Smooth muscle cell (in vitro differentiated cells): Measurements from ENCODE around the gene ZNF629. TPM values are rescaled to one million over a fixed set of nuclear protein-coding genes. Genes with fewer than 3 reads are reported as not detected.

Experiments
- DNase-seq: peaks from one replicate; lab custom pipeline; 2025; ENCODE audit not compliant: unreplicated experiment; lab: John Stamatoyannopoulos, UW
- H2AFZ ChIP-seq: fragments of 200-600 bp; sonication (generic); 2 replicates; pipeline ENCODE4 v1.6.0; 2016; ENCODE audit warnings: antibody characterized with exemption, low read depth, mild to moderate bottlenecking
- H3F3A ChIP-seq: fragments of 200-600 bp; sonication (generic); 2 replicates; pipeline ENCODE4 v1.6.0; 2017; ENCODE audit warnings: antibody characterized with exemption, low read depth
- H3K27ac ChIP-seq: fragments of 200-600 bp; sonication (generic); 2 replicates; pipeline ENCODE4 v1.5.1; 2016; ENCODE audit warnings: low read depth, mild to moderate bottlenecking
- H3K27me3 ChIP-seq: fragments of 200-600 bp; sonication (generic); 2 replicates; pipeline ENCODE4 v1.6.1; 2016; ENCODE audit warnings: low read depth, mild to moderate bottlenecking
- H3K36me3 ChIP-seq: fragments of 200-600 bp; sonication (generic); 2 replicates; pipeline ENCODE4 v1.5.1; 2016; ENCODE audit warnings: low read depth
- H3K4me1 ChIP-seq: fragments of 200-600 bp; sonication (generic); 2 replicates; pipeline ENCODE4 v1.5.1; 2016; ENCODE audit warnings: low read depth
- H3K4me2 ChIP-seq: fragments of 200-600 bp; sonication (generic); 2 replicates; pipeline ENCODE4 v1.6.0; 2016; ENCODE audit warnings: mild to moderate bottlenecking
- H3K4me3 ChIP-seq: fragments of 200-600 bp; sonication (generic); 2 replicates; pipeline ENCODE4 v1.5.1; 2016; ENCODE audit warnings: mild to moderate bottlenecking
- H3K79me2 ChIP-seq: fragments of 200-600 bp; sonication (generic); 2 replicates; pipeline ENCODE4 v1.6.0; 2016; ENCODE audit warnings: low read depth, mild to moderate bottlenecking
- H3K9ac ChIP-seq: fragments of 200-600 bp; sonication (generic); 2 replicates; pipeline ENCODE4 v1.6.0; 2016; ENCODE audit warnings: low read depth
- H3K9me3 ChIP-seq: fragments of 200-600 bp; sonication (generic); replicated peaks from 2 replicates; pipeline ENCODE4 v1.5.1; 2016; ENCODE audit warnings: low read depth
- H4K20me1 ChIP-seq: fragments of 200-600 bp; sonication (generic); 2 replicates; pipeline ENCODE4 v1.6.0; 2016; ENCODE audit warnings: low read depth
- CTCF ChIP-seq: fragments of 200-600 bp; sonication (generic); IDR thresholded peaks from 2 replicates; pipeline ENCODE4 v1.5.1; 2017; ENCODE audit warnings: borderline replicate concordance, mild to moderate bottlenecking, antibody characterized with exemption; ENCODE audit not compliant: insufficient read depth, poor library complexity, severe bottlenecking
- WGBS: methylation state at CpG from one replicate; pipeline ENCODE4 v1.1.7; 2016; ENCODE audit warnings: low lambda C conversion rate; 5-methylcytosine and 5-hydroxymethylcytosine counted together
- polyA plus RNA-seq: library from polyadenylated mRNA; unstranded; fragments of >200 nt; fragmentation: Nextera tagmentation; extraction: Ambion mirVana; gene quantifications from 2 replicates; pipeline ENCODE4 v1.2.1, GENCODE V29; 2016
- total RNA-seq: library from RNA; depleted of rRNA; stranded (reverse); fragments of >200 nt; gene quantifications from 2 replicates; pipeline ENCODE4 v1.2.3, GENCODE V29; 2014

ZNF629 gene
- total and polyA plus RNA-seq, 2 experiments from 2014 or later, result 11.6 to 13.4 TPM

DNA sequence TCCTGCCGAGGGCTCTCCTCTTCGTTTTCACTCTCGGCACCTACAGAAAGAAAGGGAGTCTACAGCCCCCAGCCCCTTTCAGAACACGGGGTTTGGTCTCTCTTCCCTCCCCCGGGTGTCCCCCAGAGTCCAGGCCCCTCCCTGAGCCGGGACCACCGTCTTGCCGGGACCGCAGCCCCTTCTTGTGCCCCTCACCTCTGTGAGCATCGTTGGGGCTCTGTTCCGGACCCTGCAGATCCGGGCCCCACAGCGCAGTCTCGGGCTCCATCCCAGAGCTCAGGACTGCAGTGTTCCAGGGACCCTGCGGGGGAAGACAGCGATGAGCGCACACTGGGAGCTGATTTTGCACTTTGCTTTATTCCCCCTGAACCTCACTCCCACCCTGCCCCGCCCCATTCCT is 2.8 kb downstream of the ZNF629 start:
- no peak for DNase-seq
- Histone ChIP-seq H3K4me3 (no peak overlapping the region), H3K4me2 (no peak overlapping the region), H3K9me3 (no peaks in the 10 kb centered on the region), H3F3A (no peaks in the 10 kb centered on the region), H3K79me2 (peaks cover 32% of the 10 kb centered on the region), H3K4me1 (peaks cover 14% of the 10 kb centered on the region), H3K36me3 (no peaks in the 10 kb centered on the region), H4K20me1 (peaks cover 11% of the 10 kb centered on the region), H3K9ac (no peak overlapping the region), H3K27me3 (no peaks in the 10 kb centered on the region), H3K27ac (no peak overlapping the region), H2AFZ (no peak overlapping the region)
- TF ChIP-seq CTCF, result no peak
- WGBS, result 89% methylated on average over 13 of the region's 18 CpGs

- no peaks in the 10 kb centered on the region for H3K36me3 ChIP-seq
- no peaks in the 10 kb centered on the region for H3K9me3 ChIP-seq
- peaks cover 32% of the 10 kb centered on the region for H3K79me2 ChIP-seq
- no peaks in the 10 kb centered on the region for H3F3A ChIP-seq
- H3K4me2 ChIP-seq, result no peak overlapping the region
- H3K27ac ChIP-seq, result no peak overlapping the region
- H3K9ac ChIP-seq, result no peak overlapping the region
- peaks cover 14% of the 10 kb centered on the region for H3K4me1 ChIP-seq
- H3K27me3 ChIP-seq, result no peaks in the 10 kb centered on the region
- no peak overlapping the region for H3K4me3 ChIP-seq
- no peak overlapping the region for H2AFZ ChIP-seq
- no peak for DNase-seq
- WGBS, result 97% methylated on average over 56 of the region's 57 CpGs
- H4K20me1 ChIP-seq, result peaks cover 11% of the 10 kb centered on the region
- no peak for TF ChIP-seq CTCF
These were observed 3.5 kb downstream of the ZNF629 start for GRCh38 chr16:30783280-30784109.

DNA sequence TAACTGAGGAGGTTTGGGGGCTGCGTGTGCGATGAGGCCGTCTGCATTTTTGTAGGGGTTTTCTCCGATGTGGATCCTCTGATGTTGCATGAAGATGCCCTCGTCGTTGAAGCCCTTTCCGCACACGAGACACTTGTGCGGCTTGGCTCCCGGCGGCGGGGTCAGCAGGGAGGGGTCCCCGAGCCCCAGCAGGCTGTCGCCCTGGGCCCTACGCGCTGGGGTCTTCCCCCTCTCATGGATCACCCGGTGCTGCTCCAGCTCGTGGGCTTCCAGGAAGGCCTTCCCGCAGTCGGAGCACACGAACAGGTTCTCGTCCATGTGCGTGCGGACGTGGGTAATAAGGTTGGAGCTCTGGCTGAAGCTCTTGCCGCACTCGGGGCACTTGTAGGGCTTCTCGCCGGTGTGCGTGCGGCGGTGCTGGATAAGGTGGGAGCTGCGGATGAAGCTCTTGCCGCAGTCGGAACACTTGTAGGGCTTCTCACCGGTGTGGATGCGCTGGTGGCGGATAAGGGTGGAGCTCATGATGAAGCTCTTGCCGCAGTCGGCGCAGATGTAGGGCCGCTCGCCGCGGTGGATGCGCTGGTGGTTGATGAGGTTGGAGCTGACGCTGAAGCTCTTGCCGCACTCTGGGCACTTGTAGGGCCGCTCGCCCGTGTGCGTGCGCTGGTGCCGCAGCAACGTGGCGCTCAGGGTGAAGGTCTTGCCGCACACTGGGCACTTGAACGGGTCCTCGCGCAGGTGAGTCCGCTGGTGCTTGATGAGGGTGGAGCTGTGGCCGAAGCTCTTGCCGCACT is 4.3 kb downstream of the ZNF629 start:
- DNase-seq, result no peak
- Histone ChIP-seq H3K9me3 (no peaks in the 10 kb centered on the region), H2AFZ (no peak overlapping the region), H3K27ac (no peak overlapping the region), H3K4me1 (peaks cover 11% of the 10 kb centered on the region), H3K36me3 (no peaks in the 10 kb centered on the region), H3K79me2 (peaks cover 32% of the 10 kb centered on the region), H4K20me1 (peaks cover 11% of the 10 kb centered on the region), H3K4me2 (no peak overlapping the region), H3K4me3 (no peak overlapping the region), H3K9ac (no peak overlapping the region), H3F3A (no peaks in the 10 kb centered on the region), H3K27me3 (no peaks in the 10 kb centered on the region)
- TF ChIP-seq CTCF, result no peak
- 97% methylated on average over 63 of the region's 63 CpGs for WGBS
